Astrocyte (in vitro differentiated cells and primary cell): Measurements from ENCODE around the gene MEGF11. TPM values are rescaled to one million over a fixed set of nuclear protein-coding genes. Genes with fewer than 3 reads are reported as not detected.

Experiments
- DNase-seq: peaks from one replicate; pipeline ENCODE4 v3.0.0-alpha.2; 2010; ENCODE audit warnings: low read depth
- FAIRE-seq: peaks from 2 replicates; lab custom pipeline; 2011; peaks lifted over from hg19 to GRCh38; lab: Jason Lieb, UNC
- H2AFZ ChIP-seq: 2 replicates; pipeline ENCODE4 v1.6.0; 2012; ENCODE audit warnings: low read depth, low read length, inconsistent platforms
- H3K27ac ChIP-seq: 2 replicates; pipeline ENCODE4 v1.5.1; 2011; ENCODE audit warnings: low read depth, low read length, inconsistent platforms
- H3K27me3 ChIP-seq: 2 replicates; pipeline ENCODE4 v1.6.0; 2011; ENCODE audit warnings: low read length, inconsistent platforms; ENCODE audit not compliant: insufficient read depth
- H3K36me3 ChIP-seq: 2 replicates; pipeline ENCODE4 v1.5.1; 2011; ENCODE audit warnings: low read length, inconsistent platforms; ENCODE audit not compliant: insufficient read depth
- H3K4me1 ChIP-seq: 2 replicates; pipeline ENCODE4 v1.5.1; 2011; ENCODE audit warnings: low read length, inconsistent platforms; ENCODE audit not compliant: insufficient read depth
- H3K4me2 ChIP-seq: 2 replicates; pipeline ENCODE4 v1.6.0; 2012; ENCODE audit warnings: low read length, inconsistent platforms
- H3K4me3 ChIP-seq: 2 replicates; pipeline ENCODE4 v1.5.1; 2011; ENCODE audit warnings: low read depth, mild to moderate bottlenecking, low read length, inconsistent platforms; ENCODE audit not compliant: insufficient read depth
- H3K79me2 ChIP-seq: 2 replicates; pipeline ENCODE4 v1.6.0; 2012; ENCODE audit warnings: mild to moderate bottlenecking, low read length, inconsistent platforms; ENCODE audit not compliant: insufficient read depth
- H3K9ac ChIP-seq: 2 replicates; pipeline ENCODE4 v1.6.0; 2012; ENCODE audit warnings: mild to moderate bottlenecking, low read length, inconsistent platforms
- H3K9me3 ChIP-seq: 2 replicates; pipeline ENCODE4 v1.5.1; 2012; ENCODE audit warnings: low read depth, mild to moderate bottlenecking, low read length, inconsistent platforms; ENCODE audit not compliant: insufficient read depth
- H4K20me1 ChIP-seq: 2 replicates; pipeline ENCODE4 v1.6.0; 2012; ENCODE audit warnings: low read length, inconsistent platforms; ENCODE audit not compliant: insufficient read depth
- H3K27ac Mint-ChIP-seq: one replicate; pipeline ENCODE4 v1.8.0; 2021; ENCODE audit warnings: mild to moderate bottlenecking, mixed read lengths; ENCODE audit not compliant: unreplicated experiment
- H3K27me3 Mint-ChIP-seq: one replicate; pipeline ENCODE4 v1.8.0; 2021; ENCODE audit warnings: low read depth, mixed read lengths; ENCODE audit not compliant: unreplicated experiment
- H3K36me3 Mint-ChIP-seq: one replicate; pipeline ENCODE4 v1.8.0; 2021; ENCODE audit warnings: low read depth, mixed read lengths; ENCODE audit not compliant: unreplicated experiment
- H3K4me1 Mint-ChIP-seq: one replicate; pipeline ENCODE4 v1.8.0; 2021; ENCODE audit warnings: low read depth, mixed read lengths; ENCODE audit not compliant: unreplicated experiment
- H3K4me3 Mint-ChIP-seq: one replicate; pipeline ENCODE4 v1.8.0; 2021; ENCODE audit warnings: mild to moderate bottlenecking, moderate library complexity, mixed read lengths; ENCODE audit not compliant: unreplicated experiment
- H3K9me3 Mint-ChIP-seq: one replicate; pipeline ENCODE4 v1.8.0; 2021; ENCODE audit warnings: mild to moderate bottlenecking, mixed read lengths; ENCODE audit not compliant: unreplicated experiment
- EZH2 ChIP-seq: IDR thresholded peaks from 2 replicates; pipeline ENCODE4 v1.6.1; 2012; ENCODE audit warnings: mild to moderate bottlenecking, low read length, inconsistent platforms; ENCODE audit not compliant: insufficient read depth
- total RNA-seq: library from RNA; stranded (reverse); gene quantifications from 2 replicates; pipeline ENCODE4 v1.2.1, GENCODE V29; 2021
- TF ChIP-seq, protein P1 (sequence below): IDR thresholded peaks from 2 replicates; pipeline ENCODE4 v1.5.1; 2011; ENCODE audit warnings: low read depth, mild to moderate bottlenecking, inconsistent platforms, low read length, moderate library complexity; ENCODE audit not compliant: insufficient read depth

The MEGF11 gene
- total RNA-seq, 1 donor from 2014 or later: 0.16 TPM

DNA sequence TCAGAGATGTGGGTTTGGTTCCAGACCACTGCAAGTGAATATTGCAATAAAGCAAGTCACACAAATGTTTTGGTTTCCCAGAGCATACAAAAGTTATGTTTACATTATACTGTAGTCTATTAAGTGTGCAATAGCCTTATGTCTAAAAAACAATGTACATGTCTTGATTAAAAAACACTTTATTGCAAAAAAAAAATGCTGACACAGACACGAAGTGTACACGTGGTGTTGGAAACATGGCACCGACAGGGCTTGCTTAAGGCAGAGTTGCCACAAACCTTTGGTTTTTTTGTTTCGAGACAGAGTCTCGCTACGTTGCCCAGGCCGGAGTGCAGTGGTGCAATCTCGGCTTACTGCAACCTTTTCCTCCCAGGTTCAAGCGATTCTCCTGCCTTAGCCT, 334.2 kb downstream of the MEGF11 start:
- H3K27me3 ChIP-seq: no peaks in the 10 kb centered on the region
- H3K79me2 ChIP-seq: no peaks in the 10 kb centered on the region
- FAIRE-seq (no peak), DNase-seq (no peak)
- H4K20me1 ChIP-seq: peaks cover 35% of the 10 kb centered on the region
- TF ChIP-seq EZH2: no peak
- TF ChIP-seq, protein P1, sequence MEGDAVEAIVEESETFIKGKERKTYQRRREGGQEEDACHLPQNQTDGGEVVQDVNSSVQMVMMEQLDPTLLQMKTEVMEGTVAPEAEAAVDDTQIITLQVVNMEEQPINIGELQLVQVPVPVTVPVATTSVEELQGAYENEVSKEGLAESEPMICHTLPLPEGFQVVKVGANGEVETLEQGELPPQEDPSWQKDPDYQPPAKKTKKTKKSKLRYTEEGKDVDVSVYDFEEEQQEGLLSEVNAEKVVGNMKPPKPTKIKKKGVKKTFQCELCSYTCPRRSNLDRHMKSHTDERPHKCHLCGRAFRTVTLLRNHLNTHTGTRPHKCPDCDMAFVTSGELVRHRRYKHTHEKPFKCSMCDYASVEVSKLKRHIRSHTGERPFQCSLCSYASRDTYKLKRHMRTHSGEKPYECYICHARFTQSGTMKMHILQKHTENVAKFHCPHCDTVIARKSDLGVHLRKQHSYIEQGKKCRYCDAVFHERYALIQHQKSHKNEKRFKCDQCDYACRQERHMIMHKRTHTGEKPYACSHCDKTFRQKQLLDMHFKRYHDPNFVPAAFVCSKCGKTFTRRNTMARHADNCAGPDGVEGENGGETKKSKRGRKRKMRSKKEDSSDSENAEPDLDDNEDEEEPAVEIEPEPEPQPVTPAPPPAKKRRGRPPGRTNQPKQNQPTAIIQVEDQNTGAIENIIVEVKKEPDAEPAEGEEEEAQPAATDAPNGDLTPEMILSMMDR: no peak
- Mint-ChIP-seq H3K9me3 (no peaks in the 10 kb centered on the region), H3K27ac (no peak overlapping the region), H3K4me3 (no peak overlapping the region), H3K4me1 (peaks cover 2% of the 10 kb centered on the region), H3K36me3 (peaks cover 6% of the 10 kb centered on the region), H3K27me3 (peaks cover 1% of the 10 kb centered on the region)
- no peak overlapping the region for H3K4me3 ChIP-seq
- H3K9ac ChIP-seq: no peak overlapping the region
- H3K9me3 ChIP-seq: no peaks in the 10 kb centered on the region
- no peak overlapping the region for H2AFZ ChIP-seq
- no peak overlapping the region for H3K4me2 ChIP-seq
- no peak overlapping the region for H3K27ac ChIP-seq
- H3K36me3 ChIP-seq: no peaks in the 10 kb centered on the region
- peaks cover 5% of the 10 kb centered on the region for H3K4me1 ChIP-seq

DNA sequence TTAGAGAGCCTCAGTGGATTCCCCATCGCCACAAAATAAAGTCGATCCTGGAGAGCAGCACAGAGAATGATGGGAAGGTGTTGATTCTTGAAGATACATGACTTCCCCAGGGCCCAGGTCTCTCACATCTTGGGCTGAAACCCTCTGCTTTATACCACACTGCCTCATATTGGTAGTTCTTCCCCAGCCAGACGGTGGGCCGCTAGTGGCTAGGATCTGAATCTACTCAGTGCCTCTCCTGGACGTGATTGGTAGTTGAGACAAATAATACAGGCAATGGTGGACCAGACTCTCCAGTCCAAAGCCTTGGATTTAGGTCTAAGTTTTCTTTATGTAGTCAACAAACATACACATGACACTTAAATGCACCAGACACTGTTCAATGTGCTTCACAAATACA, 334.6 kb downstream of the MEGF11 start:
- H3K9me3 Mint-ChIP-seq: no peaks in the 10 kb centered on the region
- DNase-seq: no peak
- Histone ChIP-seq H3K79me2 (no peaks in the 10 kb centered on the region), H3K4me3 (no peak overlapping the region), H3K4me1 (peaks cover 5% of the 10 kb centered on the region), H3K36me3 (no peaks in the 10 kb centered on the region), H3K27ac (no peak overlapping the region), H3K4me2 (no peak overlapping the region), H3K9me3 (no peaks in the 10 kb centered on the region), H3K9ac (no peak overlapping the region), H3K27me3 (no peaks in the 10 kb centered on the region), H2AFZ (no peak overlapping the region), H4K20me1 (peaks cover 39% of the 10 kb centered on the region)
- no peak overlapping the region for H3K4me3 Mint-ChIP-seq
- H3K27me3 Mint-ChIP-seq: peaks cover 1% of the 10 kb centered on the region
- peaks cover 2% of the 10 kb centered on the region for H3K4me1 Mint-ChIP-seq
- TF ChIP-seq, protein P1: no peak
- no peak for TF ChIP-seq EZH2
- peaks cover 6% of the 10 kb centered on the region for H3K36me3 Mint-ChIP-seq
- no peak overlapping the region for H3K27ac Mint-ChIP-seq
- FAIRE-seq: no peak

DNA sequence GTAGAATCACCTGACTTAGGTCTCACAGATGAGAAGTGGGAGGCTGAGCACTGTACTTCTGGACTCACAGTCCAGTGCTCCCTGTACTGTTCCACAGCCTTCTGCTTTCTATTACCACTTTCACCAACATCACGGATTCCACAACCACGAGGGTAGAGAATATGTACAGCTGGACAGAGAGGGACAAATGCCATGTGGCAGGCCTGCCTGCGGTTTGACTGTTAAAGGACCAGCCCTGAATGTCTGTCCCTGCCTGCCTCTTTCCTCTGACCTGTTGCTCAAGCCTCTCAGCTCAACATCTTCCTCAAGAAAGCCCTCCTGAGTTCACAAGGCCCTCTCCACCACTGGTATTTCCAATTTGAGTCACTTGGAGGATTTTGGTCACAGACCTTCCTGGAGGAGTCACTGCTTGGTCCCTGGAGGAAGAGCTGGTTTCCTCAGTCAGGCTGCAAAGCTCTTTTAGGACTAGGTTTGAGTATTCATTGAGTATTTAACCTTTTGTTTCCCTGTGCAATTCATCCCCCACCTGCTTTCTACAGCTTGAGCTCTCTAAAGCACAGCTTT, 335.1 kb downstream of the MEGF11 start:
- Histone ChIP-seq H3K4me1 (peaks cover 5% of the 10 kb centered on the region), H3K9me3 (no peaks in the 10 kb centered on the region), H3K4me2 (no peak overlapping the region), H3K27me3 (no peaks in the 10 kb centered on the region), H3K79me2 (no peaks in the 10 kb centered on the region), H3K36me3 (no peaks in the 10 kb centered on the region), H3K4me3 (no peak overlapping the region), H2AFZ (no peak overlapping the region), H3K27ac (no peak overlapping the region), H3K9ac (no peak overlapping the region), H4K20me1 (peaks cover 40% of the 10 kb centered on the region)
- Mint-ChIP-seq H3K4me3 (peak overlapping the region; percentile 8), H3K4me1 (peaks cover 2% of the 10 kb centered on the region), H3K27ac (no peak overlapping the region), H3K36me3 (peaks cover 6% of the 10 kb centered on the region), H3K27me3 (no peaks in the 10 kb centered on the region), H3K9me3 (no peaks in the 10 kb centered on the region)
- FAIRE-seq (no peak), DNase-seq (no peak)
- TF ChIP-seq EZH2: no peak
- TF ChIP-seq, protein P1: no peak
